ENCODE results near the gene DHX8.
"Not testable (repeated sequence)": the region's sequence is repeated elsewhere in the genome, so short reads cannot be mapped to it uniquely, and the experiment has no call there.

Gene DHX8

DNA sequence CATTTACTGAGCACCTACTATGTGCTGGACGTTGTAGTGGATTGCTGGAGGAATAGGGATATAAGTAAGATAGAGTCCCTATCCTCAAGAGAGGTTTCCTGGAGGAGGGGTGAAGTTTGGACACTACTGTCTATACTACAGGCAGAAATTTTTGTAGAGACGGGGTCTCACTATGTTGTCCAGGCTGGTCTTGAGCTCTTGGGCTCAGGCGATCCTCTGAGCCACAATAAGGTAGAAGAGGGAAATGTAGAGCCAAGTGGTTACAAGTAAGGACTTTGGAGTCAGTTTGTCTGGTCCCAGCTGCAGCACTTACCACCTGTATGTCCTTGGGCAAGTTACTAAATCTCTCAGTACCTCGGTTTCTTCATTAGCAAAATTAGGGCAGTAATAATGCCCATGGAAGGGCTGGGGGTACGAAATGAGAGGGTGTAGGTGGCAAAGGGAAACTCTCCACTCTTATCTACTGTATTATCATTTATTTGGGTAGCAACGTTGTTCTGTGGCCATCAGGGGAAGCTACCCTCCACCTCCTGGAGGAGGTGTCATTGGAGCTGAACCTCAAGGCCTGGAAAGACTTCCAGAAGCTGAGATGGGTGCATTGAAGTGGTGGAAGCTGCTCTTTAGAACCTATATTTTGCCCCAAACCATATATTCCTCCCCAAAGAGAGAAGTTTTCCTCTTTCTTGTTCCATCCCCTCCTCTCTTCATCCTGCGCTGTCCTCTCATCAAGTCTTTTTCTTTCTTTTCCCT is 34.9 kb upstream of the DHX8 start:
- no peaks in the 10 kb centered on the region for H3K36me3 ChIP-seq (ENCODE audit: control insufficient read depth, insufficient read depth, low read length)
- no peaks in the 10 kb centered on the region for H3K27me3 ChIP-seq (replicated peaks; ENCODE audit: control insufficient read depth, insufficient read depth, low read length)
- TF ChIP-seq, protein P1, sequence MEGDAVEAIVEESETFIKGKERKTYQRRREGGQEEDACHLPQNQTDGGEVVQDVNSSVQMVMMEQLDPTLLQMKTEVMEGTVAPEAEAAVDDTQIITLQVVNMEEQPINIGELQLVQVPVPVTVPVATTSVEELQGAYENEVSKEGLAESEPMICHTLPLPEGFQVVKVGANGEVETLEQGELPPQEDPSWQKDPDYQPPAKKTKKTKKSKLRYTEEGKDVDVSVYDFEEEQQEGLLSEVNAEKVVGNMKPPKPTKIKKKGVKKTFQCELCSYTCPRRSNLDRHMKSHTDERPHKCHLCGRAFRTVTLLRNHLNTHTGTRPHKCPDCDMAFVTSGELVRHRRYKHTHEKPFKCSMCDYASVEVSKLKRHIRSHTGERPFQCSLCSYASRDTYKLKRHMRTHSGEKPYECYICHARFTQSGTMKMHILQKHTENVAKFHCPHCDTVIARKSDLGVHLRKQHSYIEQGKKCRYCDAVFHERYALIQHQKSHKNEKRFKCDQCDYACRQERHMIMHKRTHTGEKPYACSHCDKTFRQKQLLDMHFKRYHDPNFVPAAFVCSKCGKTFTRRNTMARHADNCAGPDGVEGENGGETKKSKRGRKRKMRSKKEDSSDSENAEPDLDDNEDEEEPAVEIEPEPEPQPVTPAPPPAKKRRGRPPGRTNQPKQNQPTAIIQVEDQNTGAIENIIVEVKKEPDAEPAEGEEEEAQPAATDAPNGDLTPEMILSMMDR (IDR thresholded peaks at IDR 0.05; ENCODE audit: insufficient read depth, low read length, poor library complexity, severe bottlenecking): no peak
- no peak overlapping the region for H3K4me3 ChIP-seq (replicated peaks; ENCODE audit: low read depth, low read length)
- DNase-seq (ENCODE audit: extremely low read depth, insufficient read length): no peak

GRCh38 chr17:43449470-43450248 is 34.1 kb upstream of the DHX8 start:
- Histone ChIP-seq H3K4me3 (replicated peaks; ENCODE audit: low read depth, low read length) (no peak overlapping the region), H3K27me3 (replicated peaks; ENCODE audit: control insufficient read depth, insufficient read depth, low read length) (no peaks in the 10 kb centered on the region), H3K36me3 (ENCODE audit: control insufficient read depth, insufficient read depth, low read length) (no peaks in the 10 kb centered on the region)
- no peak for DNase-seq (ENCODE audit: extremely low read depth, insufficient read length)
- TF ChIP-seq, protein P1 (IDR thresholded peaks at IDR 0.05; ENCODE audit: insufficient read depth, low read length, poor library complexity, severe bottlenecking): no peak

GRCh38 chr17:43450791-43451190 is 33.0 kb upstream of the DHX8 start:
- H3K27me3 ChIP-seq (replicated peaks; ENCODE audit: control insufficient read depth, insufficient read depth, low read length); H3K36me3 ChIP-seq (ENCODE audit: control insufficient read depth, insufficient read depth, low read length); H3K4me3 ChIP-seq (replicated peaks; ENCODE audit: low read depth, low read length); DNase-seq (ENCODE audit: extremely low read depth, insufficient read length): not testable (repeated sequence)

DNA sequence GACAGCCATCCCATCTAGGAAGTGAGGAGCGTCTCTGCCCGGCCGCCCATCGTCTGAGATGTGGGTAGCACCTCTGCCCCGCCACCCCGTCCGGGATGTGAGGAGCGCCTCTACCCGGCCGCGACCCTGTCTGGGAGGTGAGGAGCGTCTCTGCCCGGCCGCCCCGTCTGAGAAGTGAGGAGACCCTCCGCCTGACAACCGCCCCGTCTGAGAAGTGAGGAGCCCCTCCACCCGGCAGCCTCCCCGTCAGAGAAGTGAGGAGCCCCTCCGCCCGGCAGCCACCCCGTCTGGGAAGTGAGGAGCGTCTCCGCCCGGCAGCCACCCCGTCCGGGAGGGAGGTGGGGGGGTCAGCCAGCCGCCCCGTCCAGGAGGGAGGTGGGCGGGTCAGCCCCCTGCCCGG is 32.0 kb upstream of the DHX8 start:
- DNase-seq (ENCODE audit: extremely low read depth, insufficient read length); H3K36me3 ChIP-seq (ENCODE audit: control insufficient read depth, insufficient read depth, low read length); H3K4me3 ChIP-seq (replicated peaks; ENCODE audit: low read depth, low read length); H3K27me3 ChIP-seq (replicated peaks; ENCODE audit: control insufficient read depth, insufficient read depth, low read length): not testable (repeated sequence)

GRCh38 chr17:43453331-43453812 is 30.4 kb upstream of the DHX8 start:
- TF ChIP-seq, protein P1 (IDR thresholded peaks at IDR 0.05; ENCODE audit: insufficient read depth, low read length, poor library complexity, severe bottlenecking): no peak
- H3K27me3 ChIP-seq (replicated peaks; ENCODE audit: control insufficient read depth, insufficient read depth, low read length): no peaks in the 10 kb centered on the region
- no peak for DNase-seq (ENCODE audit: extremely low read depth, insufficient read length)
- no peak overlapping the region for H3K4me3 ChIP-seq (replicated peaks; ENCODE audit: low read depth, low read length)
- no peaks in the 10 kb centered on the region for H3K36me3 ChIP-seq (ENCODE audit: control insufficient read depth, insufficient read depth, low read length)

DNA sequence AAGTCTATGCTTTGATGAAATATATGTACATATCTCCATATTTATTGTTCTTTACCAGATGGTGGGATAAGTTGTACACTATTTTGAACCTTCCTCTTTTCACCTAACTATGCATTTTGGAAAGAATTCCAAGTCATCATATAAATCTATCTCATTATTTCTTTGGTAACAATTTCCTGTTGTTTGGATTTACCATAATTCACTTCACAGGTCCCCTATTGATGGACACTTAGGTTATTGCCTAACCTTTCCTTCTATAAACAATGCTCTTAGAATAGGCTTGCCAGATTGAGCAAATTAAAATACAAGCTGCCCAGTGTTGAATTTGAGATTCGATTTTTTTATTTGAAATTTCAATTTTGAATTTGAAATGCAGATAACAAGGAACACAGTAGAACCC is 28.9 kb upstream of the DHX8 start:
- Histone ChIP-seq H3K27me3 (replicated peaks; ENCODE audit: control insufficient read depth, insufficient read depth, low read length) (no peaks in the 10 kb centered on the region), H3K36me3 (ENCODE audit: control insufficient read depth, insufficient read depth, low read length) (no peaks in the 10 kb centered on the region), H3K4me3 (replicated peaks; ENCODE audit: low read depth, low read length) (no peak overlapping the region)
- TF ChIP-seq, protein P1 (IDR thresholded peaks at IDR 0.05; ENCODE audit: insufficient read depth, low read length, poor library complexity, severe bottlenecking): no peak
- DNase-seq (ENCODE audit: extremely low read depth, insufficient read length): no peak
